ENCODE data around the gene PRR35. TPM values are rescaled to one million over a fixed set of nuclear protein-coding genes. Genes with fewer than 3 reads are reported as not detected.

PRR35 gene
- total and polyA plus RNA-seq, 2 of the 4 experiments (the other 2 are of a cell fraction), result not detected

DNA sequence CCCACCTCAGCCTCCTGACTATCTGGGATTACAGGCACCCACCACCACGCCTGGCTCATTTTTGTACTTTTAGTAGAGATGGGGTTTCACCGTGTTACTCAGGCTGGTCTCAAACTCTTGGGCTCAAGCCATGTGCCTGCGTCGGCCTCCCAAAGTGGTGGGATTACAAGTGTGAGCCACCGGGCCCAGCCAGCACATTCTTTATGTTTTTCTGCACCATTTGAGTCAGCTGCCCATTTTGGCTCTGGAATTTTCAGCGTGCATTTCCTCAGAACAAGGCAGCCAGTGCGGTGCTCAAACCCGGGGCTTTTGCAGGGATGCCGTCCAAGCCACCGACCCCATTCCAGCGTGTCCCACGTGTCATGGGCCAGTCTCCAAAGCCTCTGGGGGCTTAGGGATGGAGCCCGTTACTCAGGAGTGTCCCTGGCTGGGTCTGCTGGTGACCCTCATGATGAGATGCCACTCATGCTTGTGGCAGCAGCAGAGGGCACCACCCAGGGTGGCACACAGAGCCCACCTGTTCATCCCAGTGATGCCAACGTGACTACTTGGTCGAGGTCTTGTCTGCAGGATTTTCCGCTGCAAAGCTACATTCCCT, 26.0 kb downstream of the PRR35 start:
- no peak overlapping the region for H2BK20ac ChIP-seq (ENCODE audit: low read depth, low read length)
- no peak overlapping the region for H3K56ac ChIP-seq (ENCODE audit: extremely low read depth, insufficient read depth, low read length)
- H3K36me3 ChIP-seq (ENCODE audit: control insufficient read depth, insufficient read depth, low read length), result peaks cover 4% of the 10 kb centered on the region; the same call in 1 of the 2 replicates
- H3K23ac ChIP-seq (ENCODE audit: low read depth, low read length), result no peak overlapping the region; the same call in 1 of the 2 replicates
- H2AK9ac ChIP-seq (replicated peaks; ENCODE audit: low read depth, low read length, poor library complexity), result peak overlapping the region; percentile 67
- ChIA-PET POLR2A (ENCODE audit: unreplicated experiment) (no interaction called here), CTCF (no interaction called here)
- H4K20me1 ChIP-seq (ENCODE audit: insufficient read depth, low read length), result peaks cover 14% of the 10 kb centered on the region
- H3K9ac ChIP-seq (ENCODE audit: low read depth, low read length), result no peak overlapping the region
- no peak for ATAC-seq (ENCODE audit: low read depth)
- no peaks in the 10 kb centered on the region for H3K27me3 ChIP-seq (ENCODE audit: control insufficient read depth, insufficient read depth, low read length)
- H2BK120ac ChIP-seq (ENCODE audit: low read depth, low read length), result no peak overlapping the region
- H2BK5ac ChIP-seq (ENCODE audit: low read depth, low read length, poor library complexity, severe bottlenecking), result no peak overlapping the region
- H2AK5ac ChIP-seq (ENCODE audit: low read depth, low read length), result no peak overlapping the region
- H2BK15ac ChIP-seq (ENCODE audit: low read depth, low read length), result no peak overlapping the region
- H3K4ac ChIP-seq (ENCODE audit: low read depth, low read length), result no peak overlapping the region
- H3K9me1 ChIP-seq (ENCODE audit: insufficient read depth, low read length), result peaks cover 15% of the 10 kb centered on the region; the same call in 1 of the 2 replicates
- dilution Hi-C loops (cut with HindIII; ENCODE audit: low sequenced_read_pairs, unreplicated experiment), result no loop called here
- peaks cover 16% of the 10 kb centered on the region for H3K4me1 ChIP-seq (ENCODE audit: control insufficient read depth, insufficient read depth, low read length)
- peak overlapping the region; percentile 34 for H2AFZ ChIP-seq (replicated peaks; ENCODE audit: low read length, poor library complexity)
- H3K4me2 ChIP-seq (ENCODE audit: low read depth, low read length), result no peak overlapping the region
- no TSS peak for BruUV-seq (replicated peaks)
- no peak overlapping the region for H4K91ac ChIP-seq (ENCODE audit: insufficient read depth, low read depth, low read length)
- DNase-seq, result peak; percentile 24
- H3K27ac ChIP-seq (ENCODE audit: insufficient read depth, low read length), result no peak overlapping the region
- H4K8ac ChIP-seq (ENCODE audit: low read depth in 2 of 2, low read length in 2 of 2), result no peak overlapping the region
- TF ChIP-seq POLR2A (IDR thresholded peaks at IDR 0.05; ENCODE audit: low read depth, low read length), result no peak; the same call in 1 of the 2 replicates
- TF ChIP-seq MXI1 (IDR thresholded peaks at IDR 0.05; ENCODE audit: borderline replicate concordance, low read depth, low read length), result no peak
- no peak for TF ChIP-seq FOS (IDR thresholded peaks at IDR 0.05; ENCODE audit: low read depth, low read length)
- no peak for TF ChIP-seq MAFK (IDR thresholded peaks at IDR 0.05; ENCODE audit: low read depth, low read length)
- no peak for TF ChIP-seq MAZ (IDR thresholded peaks at IDR 0.05; ENCODE audit: borderline replicate concordance, low read depth, low read length)
- TF ChIP-seq, protein P1, sequence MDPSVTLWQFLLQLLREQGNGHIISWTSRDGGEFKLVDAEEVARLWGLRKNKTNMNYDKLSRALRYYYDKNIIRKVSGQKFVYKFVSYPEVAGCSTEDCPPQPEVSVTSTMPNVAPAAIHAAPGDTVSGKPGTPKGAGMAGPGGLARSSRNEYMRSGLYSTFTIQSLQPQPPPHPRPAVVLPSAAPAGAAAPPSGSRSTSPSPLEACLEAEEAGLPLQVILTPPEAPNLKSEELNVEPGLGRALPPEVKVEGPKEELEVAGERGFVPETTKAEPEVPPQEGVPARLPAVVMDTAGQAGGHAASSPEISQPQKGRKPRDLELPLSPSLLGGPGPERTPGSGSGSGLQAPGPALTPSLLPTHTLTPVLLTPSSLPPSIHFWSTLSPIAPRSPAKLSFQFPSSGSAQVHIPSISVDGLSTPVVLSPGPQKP (IDR thresholded peaks at IDR 0.05; ENCODE audit: borderline replicate concordance, low read depth, low read length), result no peak
- TF ChIP-seq, protein P2, sequence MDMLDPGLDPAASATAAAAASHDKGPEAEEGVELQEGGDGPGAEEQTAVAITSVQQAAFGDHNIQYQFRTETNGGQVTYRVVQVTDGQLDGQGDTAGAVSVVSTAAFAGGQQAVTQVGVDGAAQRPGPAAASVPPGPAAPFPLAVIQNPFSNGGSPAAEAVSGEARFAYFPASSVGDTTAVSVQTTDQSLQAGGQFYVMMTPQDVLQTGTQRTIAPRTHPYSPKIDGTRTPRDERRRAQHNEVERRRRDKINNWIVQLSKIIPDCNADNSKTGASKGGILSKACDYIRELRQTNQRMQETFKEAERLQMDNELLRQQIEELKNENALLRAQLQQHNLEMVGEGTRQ (IDR thresholded peaks at IDR 0.05; ENCODE audit: low read depth, low read length), result no peak
- TF ChIP-seq RFX5 (IDR thresholded peaks at IDR 0.05; ENCODE audit: low read depth, low read length), result no peak
- TF ChIP-seq, protein P3, sequence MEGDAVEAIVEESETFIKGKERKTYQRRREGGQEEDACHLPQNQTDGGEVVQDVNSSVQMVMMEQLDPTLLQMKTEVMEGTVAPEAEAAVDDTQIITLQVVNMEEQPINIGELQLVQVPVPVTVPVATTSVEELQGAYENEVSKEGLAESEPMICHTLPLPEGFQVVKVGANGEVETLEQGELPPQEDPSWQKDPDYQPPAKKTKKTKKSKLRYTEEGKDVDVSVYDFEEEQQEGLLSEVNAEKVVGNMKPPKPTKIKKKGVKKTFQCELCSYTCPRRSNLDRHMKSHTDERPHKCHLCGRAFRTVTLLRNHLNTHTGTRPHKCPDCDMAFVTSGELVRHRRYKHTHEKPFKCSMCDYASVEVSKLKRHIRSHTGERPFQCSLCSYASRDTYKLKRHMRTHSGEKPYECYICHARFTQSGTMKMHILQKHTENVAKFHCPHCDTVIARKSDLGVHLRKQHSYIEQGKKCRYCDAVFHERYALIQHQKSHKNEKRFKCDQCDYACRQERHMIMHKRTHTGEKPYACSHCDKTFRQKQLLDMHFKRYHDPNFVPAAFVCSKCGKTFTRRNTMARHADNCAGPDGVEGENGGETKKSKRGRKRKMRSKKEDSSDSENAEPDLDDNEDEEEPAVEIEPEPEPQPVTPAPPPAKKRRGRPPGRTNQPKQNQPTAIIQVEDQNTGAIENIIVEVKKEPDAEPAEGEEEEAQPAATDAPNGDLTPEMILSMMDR (conservative IDR thresholded peaks at IDR 0.05; ENCODE audit: low read depth, low read length), result no peak
- no peak for TF ChIP-seq CEBPB (IDR thresholded peaks at IDR 0.05; ENCODE audit: low read depth, low read length)
- no peak for TF ChIP-seq NFE2L2 (IDR thresholded peaks at IDR 0.05; ENCODE audit: low read depth, low read length)
- no peak for TF ChIP-seq SMC3 (IDR thresholded peaks at IDR 0.05; ENCODE audit: low read depth, low read length)
- no peak for TF ChIP-seq CHD1 (IDR thresholded peaks at IDR 0.05; ENCODE audit: low read depth, low read length)
- TF ChIP-seq RAD21 (IDR thresholded peaks at IDR 0.05; ENCODE audit: low read length), result no peak
- TF ChIP-seq BHLHE40 (IDR thresholded peaks at IDR 0.05; ENCODE audit: low read depth, low read length), result no peak
- no peak for TF ChIP-seq RCOR1 (IDR thresholded peaks at IDR 0.05; ENCODE audit: insufficient replicate concordance, low read length)
- in situ Hi-C loops (cut with MboI; ENCODE audit: low sequenced_read_pairs), result no loop called here
- peaks cover 18 to 38% of the 10 kb centered on the region in 2 experiments; a peak in 3 of 4 replicates for H3K79me1 ChIP-seq (ENCODE audit: low read depth in 1 of 2, low read length in 2 of 2)
- no peak overlapping the region for H3K4me3 ChIP-seq (ENCODE audit: insufficient read depth, low read depth, low read length)
- no peak overlapping the region for H3K18ac ChIP-seq (ENCODE audit: low read depth, low read length)
- no peak overlapping the region for H4K5ac ChIP-seq (ENCODE audit: low read depth, low read length)
- H3K9me3 ChIP-seq (ENCODE audit: control insufficient read depth, insufficient read depth, low read length), result no peaks in the 10 kb centered on the region
- whole genome bisulfite sequencing, 2 experiments (ENCODE audit: extremely low coverage in 2 of 2, insufficient read length in 1 of 2), result 52% methylated on average over 12 of the region's 16 CpGs; no CpG with 5 or more reads in 1 of the 2 experiments
- no peak overlapping the region for H3K14ac ChIP-seq (replicated peaks; ENCODE audit: low read depth, low read length)
- intact Hi-C loops (cut with micrococcal nuclease), result no loop called here
